Cardiac muscle cell (in vitro differentiated cells and primary cell): ENCODE results near the gene CEMP1. TPM values are rescaled to one million over a fixed set of nuclear protein-coding genes. Genes with fewer than 3 reads are reported as not detected.
"Not testable (repeated sequence)": the region's sequence is repeated elsewhere in the genome, so short reads cannot be mapped to it uniquely, and the experiment has no call there.

Experiments
- DNase-seq, 2 donors: peaks; one replicate each; pipeline versions ENCODE4 v3.0.0 to v3.0.0-alpha.2; 2010 to 2017; ENCODE audit warnings: low read depth in 1 of 2, low spot score in 1 of 2
- H3K27ac ChIP-seq: fragments of 200-600 bp; sonication (generic); 2 replicates; pipeline ENCODE4 v1.5.1; 2016
- H3K27me3 ChIP-seq: fragments of 200-600 bp; sonication (generic); 2 replicates; pipeline ENCODE4 v1.6.0; 2016; ENCODE audit warnings: control low read depth
- H3K36me3 ChIP-seq: fragments of 200-600 bp; sonication (generic); 2 replicates; pipeline ENCODE4 v1.5.1; 2016; ENCODE audit warnings: control low read depth
- H3K4me1 ChIP-seq: fragments of 200-600 bp; sonication (generic); 2 replicates; pipeline ENCODE4 v1.8.1; 2017; ENCODE audit warnings: low read depth, mild to moderate bottlenecking, mixed run types
- H3K4me3 ChIP-seq: fragments of 200-600 bp; sonication (generic); 2 replicates; pipeline ENCODE4 v1.5.1; 2016; ENCODE audit warnings: mild to moderate bottlenecking
- H3K9me3 ChIP-seq: fragments of 200-600 bp; sonication (generic); 2 replicates; pipeline ENCODE4 v1.5.1; 2017; ENCODE audit warnings: low read depth, mild to moderate bottlenecking, control low read depth
- polyA plus RNA-seq: library from polyadenylated mRNA; unstranded; fragments of >200 nt; fragmentation: Nextera tagmentation; extraction: Ambion mirVana; gene quantifications from 2 replicates; pipeline ENCODE4 v1.2.1, GENCODE V29; 2016
- total RNA-seq: library from RNA; depleted of rRNA; stranded (reverse); fragments of >200 nt; gene quantifications from 2 replicates; pipeline ENCODE4 v1.2.3, GENCODE V29; 2016
- TF ChIP-seq, protein P1 (sequence below): IDR thresholded peaks from 2 replicates; pipeline ENCODE4 v1.5.1; 2012; ENCODE audit warnings: low read depth, mild to moderate bottlenecking, low read length

The CEMP1 gene
- total and polyA plus RNA-seq, 2 experiments from 2014 or later = 1.3 to 9.4 TPM

- not testable (repeated sequence) for H3K4me1 ChIP-seq, H3K4me3 ChIP-seq, H3K9me3 ChIP-seq, H3K27ac ChIP-seq, H3K36me3 ChIP-seq, DNase-seq, H3K27me3 ChIP-seq
Measured at GRCh38 chr16:2554709-2555425, 23.7 kb upstream of the CEMP1 start.

GRCh38 chr16:2551420-2551889 is 20.2 kb upstream of the CEMP1 start:
- not testable (repeated sequence) for H3K4me1 ChIP-seq, H3K27me3 ChIP-seq, H3K36me3 ChIP-seq, H3K27ac ChIP-seq, H3K9me3 ChIP-seq, H3K4me3 ChIP-seq
- TF ChIP-seq, protein P1, sequence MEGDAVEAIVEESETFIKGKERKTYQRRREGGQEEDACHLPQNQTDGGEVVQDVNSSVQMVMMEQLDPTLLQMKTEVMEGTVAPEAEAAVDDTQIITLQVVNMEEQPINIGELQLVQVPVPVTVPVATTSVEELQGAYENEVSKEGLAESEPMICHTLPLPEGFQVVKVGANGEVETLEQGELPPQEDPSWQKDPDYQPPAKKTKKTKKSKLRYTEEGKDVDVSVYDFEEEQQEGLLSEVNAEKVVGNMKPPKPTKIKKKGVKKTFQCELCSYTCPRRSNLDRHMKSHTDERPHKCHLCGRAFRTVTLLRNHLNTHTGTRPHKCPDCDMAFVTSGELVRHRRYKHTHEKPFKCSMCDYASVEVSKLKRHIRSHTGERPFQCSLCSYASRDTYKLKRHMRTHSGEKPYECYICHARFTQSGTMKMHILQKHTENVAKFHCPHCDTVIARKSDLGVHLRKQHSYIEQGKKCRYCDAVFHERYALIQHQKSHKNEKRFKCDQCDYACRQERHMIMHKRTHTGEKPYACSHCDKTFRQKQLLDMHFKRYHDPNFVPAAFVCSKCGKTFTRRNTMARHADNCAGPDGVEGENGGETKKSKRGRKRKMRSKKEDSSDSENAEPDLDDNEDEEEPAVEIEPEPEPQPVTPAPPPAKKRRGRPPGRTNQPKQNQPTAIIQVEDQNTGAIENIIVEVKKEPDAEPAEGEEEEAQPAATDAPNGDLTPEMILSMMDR = peak; percentile 6
- peak in 1 of 2 donors; percentile 43 for DNase-seq

GRCh38 chr16:2550283-2550878 is 19.2 kb upstream of the CEMP1 start:
- H3K27ac ChIP-seq, DNase-seq, H3K36me3 ChIP-seq, H3K4me1 ChIP-seq, H3K4me3 ChIP-seq, H3K9me3 ChIP-seq, H3K27me3 ChIP-seq: not testable (repeated sequence)

DNA sequence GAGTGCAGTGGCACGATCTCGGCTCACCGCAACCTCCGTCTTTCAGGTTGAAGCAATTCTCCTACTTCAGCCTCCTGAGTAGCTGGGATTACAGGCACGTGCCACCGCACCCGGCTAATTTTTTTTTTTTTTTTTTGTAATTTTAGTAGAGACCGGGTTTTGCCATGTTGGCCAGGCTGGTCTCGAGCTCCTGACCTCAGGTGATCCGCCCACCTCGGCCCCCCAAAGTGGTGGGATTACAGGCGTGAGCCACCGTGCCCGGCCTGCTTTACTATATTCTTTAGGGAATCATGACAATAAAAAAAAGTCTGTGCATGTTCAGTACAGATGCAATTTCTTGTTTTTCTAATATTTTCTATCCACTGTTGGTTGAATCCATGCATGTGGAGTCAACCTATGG is 12.6 kb upstream of the CEMP1 start:
- H3K27ac ChIP-seq, H3K9me3 ChIP-seq, DNase-seq, H3K4me3 ChIP-seq, H3K27me3 ChIP-seq, H3K36me3 ChIP-seq, H3K4me1 ChIP-seq: not testable (repeated sequence)

DNA sequence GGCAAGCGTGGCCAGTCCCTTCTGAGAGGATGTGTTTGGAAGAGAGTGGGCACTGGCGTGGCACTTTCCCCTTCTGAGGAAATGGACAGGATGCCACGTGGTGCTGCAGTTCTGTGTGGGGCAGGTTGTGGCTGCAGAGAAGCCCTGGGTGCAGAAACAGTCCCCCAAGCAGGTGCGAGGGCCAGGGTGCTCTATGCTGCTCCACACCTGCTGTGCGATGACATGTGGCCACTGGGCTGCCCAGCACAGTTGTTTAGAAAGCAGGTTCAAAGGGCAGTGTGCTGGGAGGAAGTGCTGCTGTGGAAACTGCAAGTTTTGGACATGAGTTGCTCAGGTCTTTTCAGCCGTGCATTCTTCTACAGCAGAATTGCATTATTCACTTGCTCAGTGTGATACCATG is 10.2 kb upstream of the CEMP1 start:
- not testable (repeated sequence) for DNase-seq, H3K9me3 ChIP-seq, H3K27me3 ChIP-seq, H3K36me3 ChIP-seq, H3K4me3 ChIP-seq, H3K27ac ChIP-seq
- peaks cover 12% of the 10 kb centered on the region for H3K4me1 ChIP-seq

DNA sequence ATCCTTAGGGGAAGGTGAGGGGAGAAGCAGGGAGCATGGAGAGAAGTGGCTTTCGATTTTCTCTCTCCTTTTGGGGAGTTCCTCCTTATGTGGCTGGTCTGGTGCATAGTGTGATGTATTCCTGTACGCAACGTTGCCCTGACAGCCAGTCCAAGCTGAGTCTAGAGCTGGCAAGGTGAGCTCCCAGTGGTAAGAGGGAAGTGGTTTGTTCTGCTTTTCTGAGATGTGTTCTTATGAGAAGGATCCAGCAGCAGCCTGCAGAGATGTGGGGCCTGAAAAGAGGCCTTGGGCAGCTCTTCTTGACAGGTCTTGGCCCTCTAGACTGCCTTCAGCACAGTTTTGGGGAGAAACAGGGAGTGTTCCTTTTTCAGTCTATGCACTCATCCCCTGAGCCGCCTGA is 9.7 kb upstream of the CEMP1 start:
- not testable (repeated sequence) for H3K4me3 ChIP-seq, H3K9me3 ChIP-seq, H3K27me3 ChIP-seq, H3K36me3 ChIP-seq, H3K27ac ChIP-seq, DNase-seq
- H3K4me1 ChIP-seq = peaks cover 12% of the 10 kb centered on the region

- peaks cover 12% of the 10 kb centered on the region for H3K4me1 ChIP-seq
- peak in 1 of 2 donors; percentile 40 for DNase-seq
- H3K9me3 ChIP-seq, H3K27ac ChIP-seq, H3K4me3 ChIP-seq, H3K27me3 ChIP-seq, H3K36me3 ChIP-seq: not testable (repeated sequence)
- TF ChIP-seq, protein P1 = peak; percentile 41
Measured at GRCh38 chr16:2539845-2540458, 8.7 kb upstream of the CEMP1 start.

- H3K9me3 ChIP-seq, H3K27me3 ChIP-seq, H3K36me3 ChIP-seq, DNase-seq, H3K27ac ChIP-seq: not testable (repeated sequence)
- Histone ChIP-seq H3K4me3 (peak overlapping the region; percentile 33), H3K4me1 (peaks cover 12% of the 10 kb centered on the region)
Measured at GRCh38 chr16:2539192-2539844, 8.1 kb upstream of the CEMP1 start.
